HG03064 (cell line): ENCODE measurements around the gene BTRC.
"Not testable (repeated sequence)": the region's sequence is repeated elsewhere in the genome, so short reads cannot be mapped to it uniquely, and the experiment has no call there.

ENCODE experiments used
- ATAC-seq: cut with Tn5 transposase; IDR thresholded peaks from one replicate; pipeline ENCODE4 v1.9.1; 2021; ENCODE audit warnings: low read depth; ENCODE audit not compliant: unreplicated experiment

The BTRC gene

DNA sequence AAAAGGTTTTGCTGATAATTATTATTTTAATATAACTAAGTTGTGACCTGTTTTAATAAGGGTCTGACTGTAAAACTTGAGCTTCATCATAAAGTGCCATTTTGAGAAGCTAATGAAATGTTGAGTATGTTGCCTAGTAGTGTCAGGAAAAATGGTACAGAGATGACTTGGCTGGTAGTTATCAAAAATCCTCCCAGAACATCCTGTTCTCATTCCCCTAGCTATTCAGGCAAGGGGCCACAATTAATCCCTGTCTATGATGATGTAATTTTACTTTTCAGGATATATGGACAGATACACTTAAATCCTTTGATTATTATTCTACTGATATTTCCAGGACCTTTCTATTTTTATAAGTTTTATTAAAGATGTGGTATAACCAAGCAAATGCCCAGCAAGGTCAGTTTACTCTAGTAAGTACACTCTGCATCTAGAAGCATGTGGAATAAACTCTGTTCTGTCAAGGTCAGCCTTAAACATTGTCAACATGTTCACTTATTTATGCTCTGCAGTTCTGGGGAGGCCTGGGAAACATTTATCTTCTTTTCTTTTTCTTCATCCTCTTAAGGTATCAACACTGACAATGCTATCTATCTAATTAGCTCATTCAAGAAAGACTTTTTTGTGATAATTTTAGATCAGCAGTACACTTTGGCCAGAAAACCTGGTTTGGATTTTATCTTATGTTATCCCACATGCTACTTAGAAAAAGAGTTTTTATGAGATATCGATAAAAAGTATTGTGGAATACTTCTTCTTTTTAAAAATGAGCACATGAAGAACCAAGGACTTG, 32.1 kb downstream of the BTRC start:
- ATAC-seq: no peak

DNA sequence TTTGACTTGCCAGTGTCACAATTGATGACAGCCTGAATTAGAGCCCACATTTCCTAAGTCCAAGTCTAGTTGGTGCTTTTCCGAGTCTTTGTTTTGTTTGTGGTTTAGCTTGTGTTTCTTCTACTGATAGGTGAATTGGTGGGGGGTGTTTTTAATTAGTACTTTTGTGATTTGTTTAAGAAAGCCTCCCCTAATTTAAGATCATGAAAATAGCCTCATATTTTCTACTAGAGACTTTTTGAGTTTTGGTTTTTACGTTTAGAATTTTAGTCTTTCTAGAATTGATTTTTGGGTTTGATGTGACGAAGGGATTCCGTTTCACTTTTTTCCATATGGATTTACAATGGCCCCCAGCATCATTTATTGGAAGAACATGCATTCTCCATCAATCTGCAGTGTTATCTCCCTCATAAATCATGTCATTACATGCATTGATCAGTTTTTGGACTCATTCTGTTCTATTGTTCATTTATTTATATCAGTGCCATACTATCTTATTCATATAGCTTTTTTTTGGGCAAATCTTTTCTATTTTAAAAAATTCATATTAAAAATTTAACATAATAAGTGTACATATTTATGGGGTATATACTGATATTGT, 32.8 kb downstream of the BTRC start:
- ATAC-seq: no peak

GRCh38 chr10:101388676-101389276, 34.8 kb downstream of the BTRC start:
- ATAC-seq: no peak

- ATAC-seq: not testable (repeated sequence)
Observed at GRCh38 chr10:101389532-101389931, 35.6 kb downstream of the BTRC start.

DNA sequence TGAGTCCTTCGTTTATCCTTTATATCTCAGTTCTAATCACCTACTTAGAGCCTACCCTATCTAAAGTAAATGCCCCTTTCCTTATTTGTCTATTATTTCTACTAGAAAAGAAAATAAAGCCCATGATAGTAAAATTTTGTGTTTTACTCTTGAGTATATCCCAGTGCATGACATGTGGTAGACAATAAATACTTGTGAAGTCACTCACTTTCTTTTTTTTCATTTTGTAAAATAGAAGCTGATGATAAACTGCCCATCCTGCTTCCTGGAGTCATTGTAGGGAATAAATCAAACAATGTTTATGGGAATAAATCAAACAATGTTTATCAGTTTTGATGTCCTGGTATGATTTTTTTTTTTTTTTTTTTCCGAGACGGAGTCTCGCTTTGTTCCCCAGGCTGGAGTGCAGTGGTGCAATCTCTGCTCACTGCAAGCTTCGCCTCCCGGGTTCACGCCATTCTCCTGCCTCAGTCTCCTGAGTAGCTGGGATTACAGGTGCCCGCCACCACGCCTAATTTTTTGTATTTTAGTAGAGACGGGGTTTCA, 36.1 kb downstream of the BTRC start:
- ATAC-seq: no peak

DNA sequence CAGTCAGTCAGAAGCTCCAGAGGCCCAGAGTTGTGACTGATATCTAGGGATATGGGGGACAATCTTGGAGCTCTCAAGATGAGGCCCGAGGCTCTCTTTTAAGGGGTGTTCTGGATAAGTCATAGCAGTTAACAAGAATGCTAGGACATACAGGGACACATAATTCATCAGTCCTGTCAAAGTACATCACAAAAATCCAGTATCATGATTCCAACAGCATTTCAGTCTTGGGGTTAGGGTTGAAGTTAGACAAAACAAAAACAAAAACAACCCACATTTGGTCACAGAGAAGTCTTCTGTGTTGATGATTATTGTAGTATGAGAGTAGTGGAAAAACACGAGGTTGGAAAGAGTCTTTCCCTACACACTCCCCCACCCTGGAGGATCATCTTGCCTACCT, 39.4 kb downstream of the BTRC start:
- ATAC-seq: no peak

DNA sequence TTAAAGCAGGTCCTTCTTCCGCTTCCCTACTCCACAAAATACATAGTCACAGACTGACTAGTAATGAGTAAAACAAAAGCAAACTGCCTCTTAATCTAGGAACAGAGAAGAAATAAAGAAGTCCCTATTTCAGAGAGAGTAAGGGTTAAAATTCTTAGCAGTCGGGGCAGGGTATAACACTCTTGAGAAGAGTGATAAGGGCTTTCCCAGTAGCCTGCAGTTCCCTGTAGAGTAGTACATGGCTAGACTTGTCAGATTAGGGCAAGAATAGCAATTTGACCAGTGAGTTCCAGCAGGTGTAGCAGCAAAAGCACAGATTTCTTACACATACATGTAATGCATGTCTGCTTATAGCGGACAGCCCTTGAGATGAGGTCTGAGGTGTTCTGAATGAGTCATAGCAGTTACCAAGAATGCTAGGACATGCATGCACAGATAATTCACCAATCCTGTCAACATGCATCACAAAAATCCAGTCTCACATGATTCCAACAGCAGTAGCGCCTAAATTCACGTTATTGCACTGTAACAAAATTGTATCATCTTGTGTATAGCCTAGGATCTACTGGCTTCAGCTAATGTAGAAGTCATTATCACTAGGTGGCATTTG, 40.7 kb downstream of the BTRC start:
- ATAC-seq: no peak

- ATAC-seq: no peak
Observed at GRCh38 chr10:101397140-101397539, 43.2 kb downstream of the BTRC start.

GRCh38 chr10:101400585-101400984, 46.6 kb downstream of the BTRC start:
- no peak for ATAC-seq

DNA sequence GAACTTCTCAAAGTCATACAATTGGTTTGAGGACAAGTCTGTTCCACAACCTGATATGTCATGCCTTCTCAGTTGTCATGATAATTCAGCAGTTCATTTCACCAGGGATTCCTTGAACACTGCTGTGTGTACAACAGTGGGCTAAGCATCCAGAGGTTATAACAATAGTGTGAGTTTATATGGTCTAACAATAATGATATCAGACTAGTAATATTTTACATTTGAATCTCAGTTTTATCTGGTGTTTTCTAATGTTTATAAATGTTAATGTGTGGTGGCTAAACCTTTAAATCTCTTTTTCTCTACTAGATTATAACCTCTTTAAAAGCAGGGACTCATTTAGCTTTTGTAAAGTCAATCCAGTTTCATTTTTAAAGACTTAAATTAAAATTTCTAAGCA, 48.7 kb downstream of the BTRC start:
- no peak for ATAC-seq

DNA sequence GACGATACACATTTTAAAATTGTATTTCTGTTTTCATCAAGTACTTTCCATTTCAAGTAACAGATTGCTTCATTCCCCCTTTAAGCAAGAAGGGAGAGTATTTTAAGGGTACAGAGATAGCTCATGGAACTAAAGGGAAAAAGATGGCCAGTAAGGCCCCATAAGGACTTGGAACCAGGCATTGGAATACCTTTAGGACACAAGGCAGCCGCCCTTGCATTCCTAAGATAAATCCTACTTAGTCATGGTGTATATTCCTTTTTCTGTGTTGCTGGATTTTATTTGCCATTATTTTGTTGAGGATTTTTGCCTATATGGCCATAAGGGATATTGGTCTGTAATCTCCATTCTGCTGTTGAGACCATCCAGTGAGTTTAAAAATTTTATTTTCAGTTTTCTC, 49.2 kb downstream of the BTRC start:
- no peak for ATAC-seq

DNA sequence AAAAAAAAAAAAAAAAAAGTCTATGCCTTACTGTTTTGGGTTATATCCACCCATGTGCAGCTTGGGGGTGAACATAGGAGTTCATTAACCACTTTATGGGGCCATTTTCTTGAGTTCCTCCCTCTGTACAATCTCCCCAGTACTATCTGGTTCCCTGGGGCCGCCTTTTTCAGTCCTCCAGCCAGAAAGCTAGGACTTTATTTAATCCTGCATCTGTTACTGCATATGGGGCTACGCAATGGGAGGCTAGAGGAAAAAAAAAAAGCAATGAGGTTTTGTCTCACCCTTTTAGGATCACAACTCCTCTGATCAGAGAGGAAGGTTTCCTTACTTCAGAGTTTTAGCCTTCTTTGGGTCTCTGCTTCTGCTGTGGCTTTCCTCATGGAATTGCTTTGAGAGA, 51.0 kb downstream of the BTRC start:
- no peak for ATAC-seq

DNA sequence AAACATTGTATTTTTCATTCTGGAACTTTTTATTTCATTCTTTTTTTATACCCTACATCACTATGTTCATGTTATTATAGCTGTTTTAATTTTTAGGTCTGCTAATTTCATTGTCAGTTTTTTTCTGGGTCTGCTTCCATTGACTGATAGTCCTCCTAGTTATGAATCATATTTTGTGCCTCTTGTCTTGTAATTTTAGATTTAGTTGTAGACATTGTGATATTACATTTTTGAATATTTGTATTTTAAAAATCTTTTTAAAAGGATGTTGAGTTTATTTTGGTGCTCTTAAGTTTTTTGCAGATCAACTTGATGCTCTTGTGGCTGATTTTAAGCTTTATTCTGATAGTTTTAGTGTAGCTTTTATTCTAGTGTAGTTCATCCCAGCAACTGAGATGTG, 57.6 kb downstream of the BTRC start:
- no peak for ATAC-seq

GRCh38 chr10:101414034-101414433, 60.1 kb downstream of the BTRC start:
- no peak for ATAC-seq

- ATAC-seq: no peak
Observed at GRCh38 chr10:101415884-101416283, 61.9 kb downstream of the BTRC start.

DNA sequence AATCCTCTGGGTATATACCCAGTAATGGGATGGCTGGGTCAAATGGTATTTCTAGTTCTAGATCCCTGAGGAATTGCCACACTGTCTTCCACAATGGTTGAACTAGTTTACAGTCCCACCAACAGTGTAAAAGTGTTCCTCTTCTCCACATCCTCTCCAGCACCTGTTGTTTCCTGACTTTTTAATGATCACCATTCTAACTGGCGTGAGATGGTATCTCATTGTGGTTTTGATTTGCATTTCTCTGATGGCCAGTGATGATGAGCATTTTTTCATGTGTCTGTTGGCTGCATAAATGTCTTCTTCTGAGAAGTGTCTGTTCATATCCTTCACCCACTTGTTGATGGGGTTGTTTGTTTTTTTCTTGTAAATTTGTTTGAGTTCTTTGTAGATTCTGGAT, 68.0 kb downstream of the BTRC start:
- ATAC-seq: not testable (repeated sequence)

DNA sequence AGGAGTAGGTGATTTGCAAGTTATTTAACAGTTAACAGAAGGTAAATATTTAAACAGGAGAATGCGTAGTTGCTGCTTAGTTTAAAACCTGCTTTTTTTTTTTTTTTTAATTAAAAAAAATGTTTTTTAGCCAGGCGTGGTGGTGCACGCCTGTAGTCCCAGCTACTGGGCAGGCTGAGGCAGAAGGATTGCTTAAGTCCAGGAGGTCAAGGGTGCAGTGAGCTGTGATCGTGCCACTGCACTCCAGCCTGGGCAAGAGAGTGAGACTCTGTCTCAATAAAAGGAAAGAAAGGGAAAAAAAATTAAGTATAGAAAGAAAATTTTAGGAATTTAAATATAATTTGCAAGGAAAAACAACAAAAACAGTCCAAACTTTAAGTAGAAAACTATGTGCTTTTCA, 71.6 kb downstream of the BTRC start:
- no peak for ATAC-seq

DNA sequence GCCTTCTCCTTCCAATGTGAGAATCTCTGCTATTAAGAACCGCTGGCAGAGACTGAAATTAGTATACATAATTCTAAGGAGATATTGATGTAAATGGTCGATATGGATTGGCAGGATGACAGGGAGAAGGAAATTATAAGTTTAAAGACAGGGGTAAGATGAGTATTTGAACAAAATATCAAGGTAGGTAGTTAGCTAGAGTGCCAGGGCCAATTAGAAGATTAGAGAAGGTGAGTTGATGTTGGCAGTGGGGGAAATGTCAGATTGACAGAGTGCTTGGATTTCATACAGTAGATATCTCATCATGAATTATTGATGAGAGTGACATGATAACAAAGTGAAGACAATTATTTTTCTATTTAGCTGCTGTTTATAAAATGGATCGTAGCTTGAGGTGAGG, 74.1 kb downstream of the BTRC start:
- ATAC-seq: no peak

DNA sequence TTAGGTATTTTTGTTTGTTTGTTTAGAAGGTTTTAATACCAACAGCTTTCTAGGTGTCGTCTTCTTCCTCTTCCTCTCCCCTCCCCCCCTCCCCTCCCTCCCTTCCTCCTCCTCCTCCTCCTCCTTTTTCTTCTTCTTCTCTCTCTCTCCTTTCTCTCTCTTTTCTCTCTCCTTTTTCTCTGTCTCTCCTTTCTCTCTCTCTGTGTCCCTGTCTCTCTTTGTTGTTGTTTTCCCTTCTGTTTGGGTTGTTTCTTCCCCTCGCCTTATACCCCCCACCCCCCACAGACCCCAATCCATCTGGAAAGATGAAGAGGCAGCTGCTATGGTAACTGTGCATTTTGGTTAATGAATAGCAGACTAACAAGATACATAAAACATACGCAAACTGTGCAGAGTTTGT, 75.5 kb downstream of the BTRC start:
- ATAC-seq: no peak

- ATAC-seq: no peak
Observed at GRCh38 chr10:101436302-101436701, 82.3 kb downstream of the BTRC start.

DNA sequence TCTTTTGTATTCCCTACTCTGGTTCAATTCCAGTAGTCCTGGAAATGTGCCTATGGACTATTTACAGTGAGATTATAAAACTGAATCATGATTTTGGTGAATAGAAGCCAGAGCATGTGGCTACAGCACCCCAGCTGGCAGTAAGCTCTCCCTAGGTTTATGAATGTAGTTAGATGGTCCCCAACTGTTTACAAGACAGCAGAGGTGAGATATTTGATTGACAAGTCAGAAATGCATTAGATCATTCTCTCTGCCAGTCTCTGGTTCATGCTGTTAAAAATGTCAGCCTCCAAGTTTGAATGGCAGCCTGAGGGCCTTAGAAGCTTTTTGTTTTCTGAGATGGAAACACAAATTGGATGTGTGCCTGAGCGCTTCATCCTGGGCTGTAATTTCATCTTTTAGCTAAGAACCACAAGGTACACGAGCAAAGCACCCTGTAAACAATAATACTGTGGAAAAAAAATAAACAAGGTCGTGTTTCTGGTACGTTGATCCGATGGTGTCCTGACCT, 85.0 kb downstream of the BTRC start:
- ATAC-seq: no peak
